ENCODE results near the gene RTTN.

DNA sequence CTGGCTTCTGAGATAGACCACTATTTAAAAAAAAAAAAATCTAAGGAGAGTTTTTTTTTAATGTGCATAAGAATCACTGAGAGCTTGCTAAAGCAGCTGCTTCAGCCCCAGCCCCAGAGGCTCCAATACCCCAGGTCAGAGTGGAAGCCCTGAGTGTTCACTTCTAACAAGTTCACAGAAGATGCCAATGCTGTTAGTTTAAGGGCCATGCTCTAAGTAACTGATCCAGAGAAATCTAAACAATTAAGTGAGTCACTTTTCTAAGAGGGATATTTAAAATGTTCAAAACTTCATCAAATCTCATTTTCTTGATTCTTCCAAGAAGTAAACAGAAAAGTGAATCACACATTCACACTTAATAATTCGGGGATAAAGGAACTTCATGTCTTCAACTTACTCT, 131.4 kb downstream of the RTTN start:
- TF ChIP-seq EZH2 (conservative IDR thresholded peaks at IDR 0.05; ENCODE audit: low read depth, low read length) (no peak), SP1 (IDR thresholded peaks at IDR 0.05) (no peak), SP1 (CRISPR knock-in tag; IDR thresholded peaks at IDR 0.05) (no peak), YY1 (IDR thresholded peaks at IDR 0.05; ENCODE audit: insufficient read depth, insufficient replicate concordance, low read depth, low read length) (no peak), RAD21 (CRISPR knock-in tag; IDR thresholded peaks at IDR 0.05) (no peak), ZNF879 (CRISPR knock-in tag; IDR thresholded peaks at IDR 0.05) (no peak), ZNF619 (CRISPR knock-in tag; IDR thresholded peaks at IDR 0.05) (no peak), NR2C2 (CRISPR knock-in tag; IDR thresholded peaks at IDR 0.05; ENCODE audit: borderline replicate concordance) (no peak), MAFK (conservative IDR thresholded peaks at IDR 0.05 in 1 of 2, IDR thresholded peaks at IDR 0.05 in 1 of 2; ENCODE audit: low read length in 2 of 2) (no peak), NFYB (CRISPR knock-in tag; IDR thresholded peaks at IDR 0.05) (no peak), RFX5 (IDR thresholded peaks at IDR 0.05; ENCODE audit: low read depth, low read length) (no peak), GABPA (IDR thresholded peaks at IDR 0.05; ENCODE audit: low read depth, low read length) (no peak), GABPA (CRISPR knock-in tag; IDR thresholded peaks at IDR 0.05; ENCODE audit: low read depth) (no peak), RFX1 (IDR thresholded peaks at IDR 0.05) (no peak)
- TF ChIP-seq, protein P1, sequence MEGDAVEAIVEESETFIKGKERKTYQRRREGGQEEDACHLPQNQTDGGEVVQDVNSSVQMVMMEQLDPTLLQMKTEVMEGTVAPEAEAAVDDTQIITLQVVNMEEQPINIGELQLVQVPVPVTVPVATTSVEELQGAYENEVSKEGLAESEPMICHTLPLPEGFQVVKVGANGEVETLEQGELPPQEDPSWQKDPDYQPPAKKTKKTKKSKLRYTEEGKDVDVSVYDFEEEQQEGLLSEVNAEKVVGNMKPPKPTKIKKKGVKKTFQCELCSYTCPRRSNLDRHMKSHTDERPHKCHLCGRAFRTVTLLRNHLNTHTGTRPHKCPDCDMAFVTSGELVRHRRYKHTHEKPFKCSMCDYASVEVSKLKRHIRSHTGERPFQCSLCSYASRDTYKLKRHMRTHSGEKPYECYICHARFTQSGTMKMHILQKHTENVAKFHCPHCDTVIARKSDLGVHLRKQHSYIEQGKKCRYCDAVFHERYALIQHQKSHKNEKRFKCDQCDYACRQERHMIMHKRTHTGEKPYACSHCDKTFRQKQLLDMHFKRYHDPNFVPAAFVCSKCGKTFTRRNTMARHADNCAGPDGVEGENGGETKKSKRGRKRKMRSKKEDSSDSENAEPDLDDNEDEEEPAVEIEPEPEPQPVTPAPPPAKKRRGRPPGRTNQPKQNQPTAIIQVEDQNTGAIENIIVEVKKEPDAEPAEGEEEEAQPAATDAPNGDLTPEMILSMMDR (CRISPR knock-in tag; IDR thresholded peaks at IDR 0.05), result no peak
- TF ChIP-seq, protein P2, sequence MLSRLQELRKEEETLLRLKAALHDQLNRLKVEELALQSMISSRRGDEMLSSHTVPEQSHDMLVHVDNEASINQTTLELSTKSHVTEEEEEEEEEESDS (CRISPR knock-in tag; IDR thresholded peaks at IDR 0.05; ENCODE audit: borderline replicate concordance), result no peak
